SU-DHL-6 (cell line): ENCODE data around the gene BCAS1.

Source experiments
- H2AFZ ChIP-seq: fragments of 200-600 bp; sonication (generic); 2 replicates; pipeline ENCODE4 v1.6.1; 2014; ENCODE audit warnings: low read depth, mild to moderate bottlenecking, moderate library complexity, mixed read lengths, antibody characterized with exemption, low read length; ENCODE audit not compliant: severe bottlenecking
- H3F3A ChIP-seq: fragments of 200-600 bp; shearing (Covaris generic); 2 replicates; pipeline ENCODE4 v1.6.0; 2016; ENCODE audit warnings: antibody characterized with exemption, mild to moderate bottlenecking; ENCODE audit not compliant: insufficient read depth
- H3K27ac ChIP-seq: fragments of 200-600 bp; sonication (generic); 2 replicates; pipeline ENCODE4 v1.5.1; 2016; ENCODE audit warnings: low read depth, mild to moderate bottlenecking, low read length, moderate library complexity, mixed read lengths
- H3K27me3 ChIP-seq: fragments of 200-600 bp; sonication (generic), shearing (Covaris generic); 2 replicates; pipeline ENCODE4 v1.6.0; 2014; ENCODE audit warnings: mild to moderate bottlenecking, low read length
- H3K36me3 ChIP-seq: fragments of 200-600 bp; sonication (generic); 2 replicates; pipeline ENCODE4 v1.6.1; 2014; ENCODE audit warnings: mild to moderate bottlenecking, low read length, mixed read lengths
- H3K4me2 ChIP-seq: fragments of 300-600, 200-600 bp; shearing (Covaris generic), sonication (generic); 2 replicates; pipeline ENCODE4 v1.6.0; 2014; ENCODE audit warnings: low read length, low read depth, mild to moderate bottlenecking; ENCODE audit not compliant: poor library complexity, severe bottlenecking
- H3K4me3 ChIP-seq: fragments of 200-600 bp; sonication (generic); 2 replicates; pipeline ENCODE4 v1.5.1; 2014; ENCODE audit warnings: antibody characterized with exemption, low read length, mild to moderate bottlenecking, mixed read lengths; ENCODE audit not compliant: insufficient read depth, poor library complexity, severe bottlenecking
- H3K79me2 ChIP-seq: fragments of 200-600 bp; sonication (generic); 2 replicates; pipeline ENCODE4 v1.6.1; 2014; ENCODE audit warnings: mild to moderate bottlenecking, low read length, moderate library complexity; ENCODE audit not compliant: insufficient read depth
- H3K9ac ChIP-seq: fragments of 200-600 bp; sonication (generic); 2 replicates; pipeline ENCODE4 v1.7.0; 2014; ENCODE audit warnings: mild to moderate bottlenecking, low read length
- H3K9me2 ChIP-seq: fragments of 200-600 bp; sonication (generic); replicated peaks from 2 replicates; pipeline ENCODE4 v1.6.1; 2014; ENCODE audit warnings: low read length; ENCODE audit not compliant: insufficient read depth
- H3K9me3 ChIP-seq: fragments of 200-600 bp; sonication (generic); 2 replicates; pipeline ENCODE4 v1.6.1; 2014; ENCODE audit warnings: low read length, mixed read lengths; ENCODE audit not compliant: insufficient read depth
- H4K20me1 ChIP-seq: fragments of 200-600 bp; sonication (generic); 2 replicates; pipeline ENCODE4 v1.6.1; 2014; ENCODE audit warnings: low read depth, mild to moderate bottlenecking, antibody characterized with exemption, low read length, moderate library complexity, mixed read lengths
- CTCF ChIP-seq: fragments of 200-600 bp; sonication (generic); IDR thresholded peaks from one replicate; pipeline ENCODE4 v1.5.1; 2017; ENCODE audit warnings: antibody characterized with exemption, mild to moderate bottlenecking, low read length, moderate library complexity; ENCODE audit not compliant: insufficient read depth, poor library complexity, severe bottlenecking
- EZH2phosphoT487 ChIP-seq: fragments of 200-600 bp; sonication (generic), shearing (Covaris generic); conservative IDR thresholded peaks from 2 replicates; pipeline ENCODE4 v1.6.1; 2018; ENCODE audit warnings: mild to moderate bottlenecking, antibody characterized with exemption, low read length, moderate library complexity, mixed read lengths

BCAS1 gene

GRCh38 chr20:53942472-53942816 is 128.0 kb downstream of the BCAS1 start:
- Histone ChIP-seq H3K36me3 (no peaks in the 10 kb centered on the region), H3K9ac (no peak overlapping the region)

GRCh38 chr20:53941680-53942471 is 128.5 kb downstream of the BCAS1 start:
- TF ChIP-seq EZH2phosphoT487: no peak
- TF ChIP-seq CTCF: no peak
- peak overlapping the region; percentile 38 for H3K4me2 ChIP-seq
- H2AFZ ChIP-seq: peak overlapping the region; percentile 8
- no peaks in the 10 kb centered on the region for H4K20me1 ChIP-seq
- H3K27ac ChIP-seq: no peak overlapping the region
- no peak overlapping the region for H3K9ac ChIP-seq
- H3K4me3 ChIP-seq: no peak overlapping the region
- H3K9me3 ChIP-seq: no peaks in the 10 kb centered on the region
- no peaks in the 10 kb centered on the region for H3K79me2 ChIP-seq
- H3K36me3 ChIP-seq: no peaks in the 10 kb centered on the region
- H3K27me3 ChIP-seq: no peaks in the 10 kb centered on the region
- 0 out of 2 replicates have a peak, but pooled peaks cover 9% of the 10 kb centered on the region for H3F3A ChIP-seq
- no peaks in the 10 kb centered on the region for H3K9me2 ChIP-seq

More at GRCh38 chr20:53942472-53942816, 128.0 kb downstream of the BCAS1 start:
- H3K79me2 ChIP-seq: no peaks in the 10 kb centered on the region
- H3K9me3 ChIP-seq: no peaks in the 10 kb centered on the region
- no peaks in the 10 kb centered on the region for H3K27me3 ChIP-seq
- H3K4me2 ChIP-seq: no peak overlapping the region
- H3F3A ChIP-seq: 0 out of 2 replicates have a peak, but pooled peaks cover 9% of the 10 kb centered on the region
- no peak overlapping the region for H3K4me3 ChIP-seq
- no peaks in the 10 kb centered on the region for H4K20me1 ChIP-seq
- no peak overlapping the region for H3K27ac ChIP-seq
- H2AFZ ChIP-seq: peak overlapping the region; percentile 8
- H3K9me2 ChIP-seq: no peaks in the 10 kb centered on the region
- TF ChIP-seq EZH2phosphoT487 (no peak), CTCF (no peak)

GRCh38 chr20:53940907-53941545 is 129.4 kb downstream of the BCAS1 start:
- Histone ChIP-seq H3K36me3 (no peaks in the 10 kb centered on the region), H3K9me3 (no peaks in the 10 kb centered on the region), H4K20me1 (no peaks in the 10 kb centered on the region), H2AFZ (no peak overlapping the region), H3F3A (0 out of 2 replicates have a peak, but pooled peaks cover 9% of the 10 kb centered on the region), H3K27me3 (no peaks in the 10 kb centered on the region), H3K79me2 (no peaks in the 10 kb centered on the region), H3K4me3 (no peak overlapping the region), H3K27ac (no peak overlapping the region), H3K9me2 (no peaks in the 10 kb centered on the region), H3K9ac (no peak overlapping the region), H3K4me2 (peak overlapping the region; percentile 38)
- TF ChIP-seq CTCF (no peak), EZH2phosphoT487 (no peak)
